BLaER1 (cell line): ENCODE data around the gene CLASP1.
"Not testable (repeated sequence)": the region's sequence is repeated elsewhere in the genome, so short reads cannot be mapped to it uniquely, and the experiment has no call there.

Experiments
- H3K27ac ChIP-seq: shearing (Covaris generic); formaldehyde crosslinking; 2 replicates; pipeline ENCODE4 v1.8.1; 2022
- H3K27me3 ChIP-seq: shearing (Covaris generic); formaldehyde crosslinking; 2 replicates; pipeline ENCODE4 v1.8.1; 2022
- H3K36me3 ChIP-seq: shearing (Covaris generic); formaldehyde crosslinking; 2 replicates; pipeline ENCODE4 v1.8.1; 2022
- H3K4me1 ChIP-seq: shearing (Covaris generic); formaldehyde crosslinking; 2 replicates; pipeline ENCODE4 v1.8.1; 2022
- H3K4me2 ChIP-seq: shearing (Covaris generic); formaldehyde crosslinking; 2 replicates; pipeline ENCODE4 v1.8.1; 2022
- H3K4me3 ChIP-seq: shearing (Covaris generic); formaldehyde crosslinking; 2 replicates; pipeline ENCODE4 v1.8.1; 2022
- H3K9ac ChIP-seq: shearing (Covaris generic); formaldehyde crosslinking; 2 replicates; pipeline ENCODE4 v1.8.1; 2022
- H3K9me3 ChIP-seq: shearing (Covaris generic); formaldehyde crosslinking; 2 replicates; pipeline ENCODE4 v1.8.1; 2022
- H4K20me1 ChIP-seq: shearing (Covaris generic); formaldehyde crosslinking; 2 replicates; pipeline ENCODE4 v1.8.1; 2022
- Cebpa-rat ChIP-seq: shearing (Covaris generic); IDR thresholded peaks from 2 replicates; pipeline ENCODE4 v1.8.1; 2022

CLASP1 gene

GRCh38 chr2:121627525-121628050, 21.7 kb downstream of the CLASP1 start:
- peaks cover 92% of the 10 kb centered on the region for H4K20me1 ChIP-seq
- H3K4me1 ChIP-seq = no peaks in the 10 kb centered on the region
- H3K4me2 ChIP-seq = no peak overlapping the region
- H3K9me3 ChIP-seq = peaks cover 18% of the 10 kb centered on the region
- TF ChIP-seq Cebpa-rat = no peak
- H3K9ac ChIP-seq = no peak overlapping the region
- H3K36me3 ChIP-seq = peaks cover 38% of the 10 kb centered on the region
- no peaks in the 10 kb centered on the region for H3K27me3 ChIP-seq
- no peak overlapping the region for H3K27ac ChIP-seq
- no peak overlapping the region for H3K4me3 ChIP-seq

- Histone ChIP-seq H4K20me1 (peaks cover 93% of the 10 kb centered on the region), H3K4me3 (no peak overlapping the region), H3K27me3 (no peaks in the 10 kb centered on the region), H3K27ac (no peak overlapping the region), H3K36me3 (peaks cover 41% of the 10 kb centered on the region), H3K4me1 (no peaks in the 10 kb centered on the region), H3K4me2 (no peak overlapping the region), H3K9ac (no peak overlapping the region), H3K9me3 (peaks cover 16% of the 10 kb centered on the region)
- TF ChIP-seq Cebpa-rat = no peak
Observed at GRCh38 chr2:121626777-121627524, 22.3 kb downstream of the CLASP1 start.

GRCh38 chr2:121625953-121626352, 23.3 kb downstream of the CLASP1 start:
- Histone ChIP-seq H3K4me2 (no peak overlapping the region), H3K4me3 (no peak overlapping the region), H3K9ac (no peak overlapping the region), H3K27ac (no peak overlapping the region), H3K4me1 (no peaks in the 10 kb centered on the region), H3K36me3 (peaks cover 46% of the 10 kb centered on the region), H4K20me1 (peaks cover 93% of the 10 kb centered on the region), H3K27me3 (no peaks in the 10 kb centered on the region), H3K9me3 (peaks cover 12% of the 10 kb centered on the region; the same call in 1 of the 2 replicates)
- no peak for TF ChIP-seq Cebpa-rat

GRCh38 chr2:121617042-121617599, 32.1 kb downstream of the CLASP1 start:
- H3K9me3 ChIP-seq = peaks cover 29% of the 10 kb centered on the region
- H3K27ac ChIP-seq = peak overlapping the region; percentile 77
- H3K4me1 ChIP-seq = peaks cover 33% of the 10 kb centered on the region
- H3K27me3 ChIP-seq = no peaks in the 10 kb centered on the region
- peaks cover 56% of the 10 kb centered on the region for H3K36me3 ChIP-seq
- peak overlapping the region; percentile 1; the same call in 1 of the 2 replicates for H3K4me3 ChIP-seq
- TF ChIP-seq Cebpa-rat = no peak
- H3K4me2 ChIP-seq = peak overlapping the region; percentile 81
- peak overlapping the region; percentile 64 for H3K9ac ChIP-seq
- peaks cover 50% of the 10 kb centered on the region for H4K20me1 ChIP-seq

GRCh38 chr2:121613774-121614173, 35.5 kb downstream of the CLASP1 start:
- H3K4me2 ChIP-seq = no peak overlapping the region
- no peaks in the 10 kb centered on the region for H3K27me3 ChIP-seq
- no peak overlapping the region for H3K27ac ChIP-seq
- H3K9me3 ChIP-seq = peaks cover 51% of the 10 kb centered on the region
- no peak for TF ChIP-seq Cebpa-rat
- no peak overlapping the region for H3K9ac ChIP-seq
- H3K4me3 ChIP-seq = no peak overlapping the region
- H3K36me3 ChIP-seq = peaks cover 33% of the 10 kb centered on the region
- H4K20me1 ChIP-seq = peaks cover 30% of the 10 kb centered on the region
- H3K4me1 ChIP-seq = peaks cover 31% of the 10 kb centered on the region

GRCh38 chr2:121613152-121613551, 36.1 kb downstream of the CLASP1 start:
- H3K27me3 ChIP-seq = no peaks in the 10 kb centered on the region
- peaks cover 35% of the 10 kb centered on the region for H4K20me1 ChIP-seq
- peaks cover 26% of the 10 kb centered on the region for H3K4me1 ChIP-seq
- no peak overlapping the region for H3K27ac ChIP-seq
- no peak overlapping the region for H3K4me2 ChIP-seq
- peaks cover 37% of the 10 kb centered on the region for H3K36me3 ChIP-seq
- H3K9ac ChIP-seq = no peak overlapping the region
- H3K4me3 ChIP-seq = no peak overlapping the region
- peaks cover 51% of the 10 kb centered on the region for H3K9me3 ChIP-seq
- no peak for TF ChIP-seq Cebpa-rat

- H3K4me3 ChIP-seq = peak overlapping the region; percentile 48
- H3K4me2 ChIP-seq = no peak overlapping the region; the same call in 1 of the 2 replicates
- H4K20me1 ChIP-seq = peaks cover 35% of the 10 kb centered on the region
- peaks cover 14% of the 10 kb centered on the region for H3K4me1 ChIP-seq
- no peaks in the 10 kb centered on the region for H3K27me3 ChIP-seq
- H3K36me3 ChIP-seq = peaks cover 42% of the 10 kb centered on the region
- TF ChIP-seq Cebpa-rat = no peak
- H3K27ac ChIP-seq = peak overlapping the region; percentile 56
- H3K9me3 ChIP-seq = peaks cover 51% of the 10 kb centered on the region
- H3K9ac ChIP-seq = no peak overlapping the region
Observed at GRCh38 chr2:121611730-121612705, 37.2 kb downstream of the CLASP1 start.

GRCh38 chr2:121611048-121611649, 38.1 kb downstream of the CLASP1 start:
- H3K27ac ChIP-seq = peak overlapping the region; percentile 56; the same call in 1 of the 2 replicates
- 0 out of 2 replicates have a peak overlapping the region, but pooled peaks have one; percentile 48 for H3K4me3 ChIP-seq
- H3K4me2 ChIP-seq, H3K4me1 ChIP-seq, H3K9ac ChIP-seq, H3K27me3 ChIP-seq: not testable (repeated sequence)
- peaks cover 50% of the 10 kb centered on the region for H3K36me3 ChIP-seq
- peaks cover 35% of the 10 kb centered on the region for H4K20me1 ChIP-seq
- peaks cover 51% of the 10 kb centered on the region for H3K9me3 ChIP-seq

GRCh38 chr2:121610487-121610874, 38.8 kb downstream of the CLASP1 start:
- not testable (repeated sequence) for H3K27me3 ChIP-seq, H3K4me2 ChIP-seq, H3K4me1 ChIP-seq, H3K9ac ChIP-seq, H3K27ac ChIP-seq
- peaks cover 38% of the 10 kb centered on the region for H4K20me1 ChIP-seq
- peaks cover 51% of the 10 kb centered on the region for H3K9me3 ChIP-seq
- 0 out of 2 replicates have a peak overlapping the region, but pooled peaks have one; percentile 12 for H3K4me3 ChIP-seq
- peaks cover 55% of the 10 kb centered on the region for H3K36me3 ChIP-seq
